ENCODE data around the gene CNOT1.

The CNOT1 gene

GRCh38 chr16:58515125-58515870 is 114.3 kb downstream of the CNOT1 start, which contains the start of gene SETD6:
TSS of gene SETD6 (plus strand) at chr16:58515517. CDS start at chr16:58515538, 21 bp downstream.
- no peak for FAIRE-seq

- FAIRE-seq: no peak
Observed at GRCh38 chr16:58513874-58514273, 115.8 kb downstream of the CNOT1 start.

GRCh38 chr16:58511933-58512815 is 117.5 kb downstream of the CNOT1 start:
- no peak for FAIRE-seq

- no peak for FAIRE-seq
Observed at GRCh38 chr16:58510776-58511628, 118.6 kb downstream of the CNOT1 start.

- no peak for FAIRE-seq
Observed at GRCh38 chr16:58510097-58510775, 119.4 kb downstream of the CNOT1 start.

- no peak for FAIRE-seq
Observed at GRCh38 chr16:58509256-58510096, 120.2 kb downstream of the CNOT1 start.

- no peak for FAIRE-seq
Observed at GRCh38 chr16:58508671-58509251, 120.9 kb downstream of the CNOT1 start.

GRCh38 chr16:58507963-58508670 is 121.5 kb downstream of the CNOT1 start:
- no peak for FAIRE-seq

- no peak for FAIRE-seq
Observed at GRCh38 chr16:58507195-58507962, 122.2 kb downstream of the CNOT1 start.

GRCh38 chr16:58506241-58507194 is 123.1 kb downstream of the CNOT1 start:
- FAIRE-seq: no peak

GRCh38 chr16:58503863-58504688 is 125.5 kb downstream of the CNOT1 start:
- no peak for FAIRE-seq

GRCh38 chr16:58503166-58503862 is 126.3 kb downstream of the CNOT1 start:
- no peak for FAIRE-seq

GRCh38 chr16:58502217-58502921 is 127.3 kb downstream of the CNOT1 start:
- no peak for FAIRE-seq

- FAIRE-seq: no peak
Observed at GRCh38 chr16:58501242-58502131, 128.1 kb downstream of the CNOT1 start.

Measured in endometrium (tissue), 2 donors.